ENCODE results near the gene CELA3B.

- TF ChIP-seq POLR2A (IDR thresholded peaks at IDR 0.05; ENCODE audit: low read length) (no peak), GATA1 (IDR thresholded peaks at IDR 0.05; ENCODE audit: low read depth, low read length) (no peak)
Measured at GRCh38 chr1:21942464-21942863, 34.4 kb upstream of the CELA3B start.
